Measurements from ENCODE around the gene CXCL12. TPM values are rescaled to one million over a fixed set of nuclear protein-coding genes. Genes with fewer than 3 reads are reported as not detected.

Gene CXCL12
- total and polyA plus RNA-seq, 4 donors = 23.8 to 66.3 (median 41.8) TPM

- no peaks in the 10 kb centered on the region for H3K4me1 ChIP-seq (ENCODE audit: control insufficient read depth in 4 of 4, insufficient read depth in 4 of 4, low read length in 3 of 4)
- no peak overlapping the region for H3K4me3 ChIP-seq (ENCODE audit: low read depth in 1 of 3, low read length in 3 of 3)
- no peak overlapping the region for H3K27ac ChIP-seq (ENCODE audit: low read depth in 1 of 2, low read length in 2 of 2)
- TF ChIP-seq TAF1 (conservative IDR thresholded peaks at IDR 0.05) (no peak), RAD21 (IDR thresholded peaks at IDR 0.05) (no peak), YY1 (IDR thresholded peaks at IDR 0.05) (no peak), EGR1 (IDR thresholded peaks at IDR 0.05; ENCODE audit: low read depth in 2 of 2) (no peak), HNF4A (conservative IDR thresholded peaks at IDR 0.05) (no peak), JUND (IDR thresholded peaks at IDR 0.05) (no peak)
- no peaks in the 10 kb centered on the region for H3K9me3 ChIP-seq (ENCODE audit: control insufficient read depth in 4 of 4, low read length in 3 of 4)
- DNase-seq (ENCODE audit: low spot score) = no peak
- H3K27me3 ChIP-seq (ENCODE audit: control insufficient read depth in 4 of 4, insufficient read depth in 4 of 4, low read length in 3 of 4) = no peaks in the 10 kb centered on the region
- H3K9ac ChIP-seq (ENCODE audit: low read depth in 1 of 2, low read length in 2 of 2) = no peak overlapping the region
- no peaks in the 10 kb centered on the region for H3K36me3 ChIP-seq (ENCODE audit: control insufficient read depth in 4 of 4, insufficient read depth in 3 of 4, low read depth in 1 of 4, low read length in 3 of 4)
Observed at GRCh38 chr10:44330431-44330830, 54.5 kb downstream of the CXCL12 start.

- Histone ChIP-seq H3K4me1 (ENCODE audit: control insufficient read depth in 4 of 4, insufficient read depth in 4 of 4, low read length in 3 of 4) (no peaks in the 10 kb centered on the region), H3K36me3 (ENCODE audit: control insufficient read depth in 4 of 4, insufficient read depth in 3 of 4, low read depth in 1 of 4, low read length in 3 of 4) (no peaks in the 10 kb centered on the region), H3K27me3 (ENCODE audit: control insufficient read depth in 4 of 4, insufficient read depth in 4 of 4, low read length in 3 of 4) (no peaks in the 10 kb centered on the region), H3K4me3 (ENCODE audit: low read depth in 1 of 3, low read length in 3 of 3) (no peak overlapping the region), H3K9me3 (ENCODE audit: control insufficient read depth in 4 of 4, low read length in 3 of 4) (no peaks in the 10 kb centered on the region), H3K9ac (ENCODE audit: low read depth in 1 of 2, low read length in 2 of 2) (no peak overlapping the region), H3K27ac (ENCODE audit: low read depth in 1 of 2, low read length in 2 of 2) (no peak overlapping the region)
- DNase-seq (ENCODE audit: low spot score) = no peak
- TF ChIP-seq JUND (IDR thresholded peaks at IDR 0.05) (no peak), RAD21 (IDR thresholded peaks at IDR 0.05) (no peak), FOXA2 (IDR thresholded peaks at IDR 0.05) (no peak), FOXA1 (IDR thresholded peaks at IDR 0.05) (no peak), REST (IDR thresholded peaks at IDR 0.05) (no peak), ZBTB33 (IDR thresholded peaks at IDR 0.05) (no peak), SP1 (IDR thresholded peaks at IDR 0.05) (no peak), NR2F2 (IDR thresholded peaks at IDR 0.05) (no peak), TAF1 (conservative IDR thresholded peaks at IDR 0.05) (no peak), EGR1 (IDR thresholded peaks at IDR 0.05; ENCODE audit: low read depth in 2 of 2) (no peak), GABPA (IDR thresholded peaks at IDR 0.05 in 1 of 2, conservative IDR thresholded peaks at IDR 0.05 in 1 of 2) (no peak), HNF4G (IDR thresholded peaks at IDR 0.05) (no peak), YY1 (IDR thresholded peaks at IDR 0.05) (no peak), CTCF (IDR thresholded peaks at IDR 0.05; ENCODE audit: low read depth, low read length, missing input control) (no peak), HNF4A (conservative IDR thresholded peaks at IDR 0.05) (no peak), ATF3 (IDR thresholded peaks at IDR 0.05) (no peak), RXRA (IDR thresholded peaks at IDR 0.05) (no peak), MAX (IDR thresholded peaks at IDR 0.05) (no peak)
- WGBS = 92% methylated on average over 2 of the region's 2 CpGs
Observed at GRCh38 chr10:44327461-44327860, 57.4 kb downstream of the CXCL12 start.
